ENCODE measurements around the gene KCTD1.

- no peak for TF ChIP-seq CTCF (IDR thresholded peaks at IDR 0.05)
- no peak for TF ChIP-seq POLR2A (IDR thresholded peaks at IDR 0.05)
Observed at GRCh38 chr18:26566874-26567555, 18.7 kb upstream of the KCTD1 start.

All from ovary (tissue), 3 donors.